ENCODE data around the gene CCNG2. TPM values are rescaled to one million over a fixed set of nuclear protein-coding genes. Genes with fewer than 3 reads are reported as not detected.

CCNG2 gene
- total RNA-seq, 1 experiment from 2014 or later = 23.5 TPM

DNA sequence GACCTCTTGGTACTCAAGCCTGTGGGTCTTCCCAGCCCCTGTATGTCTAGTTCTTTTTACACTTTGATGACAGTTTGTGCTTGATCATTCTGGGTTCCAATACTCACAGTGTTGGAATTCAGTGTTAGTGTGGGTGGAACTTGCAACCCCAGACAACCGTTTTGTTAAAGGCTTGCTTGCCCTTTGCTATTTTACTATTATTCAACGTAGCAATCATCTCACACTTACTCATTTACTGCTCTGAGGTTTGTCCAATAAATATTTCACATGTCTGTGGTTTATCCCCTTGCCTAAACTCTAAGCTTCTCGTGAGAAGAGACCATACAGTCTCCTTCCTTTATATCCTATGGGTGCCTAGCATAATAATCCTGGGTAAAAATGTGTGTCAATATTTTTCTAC lies 15.3 kb downstream of the CCNG2 start:
- H3K27me3 Mint-ChIP-seq (ENCODE audit: insufficient read depth, unreplicated experiment) = no peaks in the 10 kb centered on the region
- peak overlapping the region; percentile 87 for H3K27ac Mint-ChIP-seq (ENCODE audit: low read depth, unreplicated experiment)
- peak; percentile 42 for DNase-seq (ENCODE audit: unreplicated experiment)
- TF ChIP-seq, protein P1, sequence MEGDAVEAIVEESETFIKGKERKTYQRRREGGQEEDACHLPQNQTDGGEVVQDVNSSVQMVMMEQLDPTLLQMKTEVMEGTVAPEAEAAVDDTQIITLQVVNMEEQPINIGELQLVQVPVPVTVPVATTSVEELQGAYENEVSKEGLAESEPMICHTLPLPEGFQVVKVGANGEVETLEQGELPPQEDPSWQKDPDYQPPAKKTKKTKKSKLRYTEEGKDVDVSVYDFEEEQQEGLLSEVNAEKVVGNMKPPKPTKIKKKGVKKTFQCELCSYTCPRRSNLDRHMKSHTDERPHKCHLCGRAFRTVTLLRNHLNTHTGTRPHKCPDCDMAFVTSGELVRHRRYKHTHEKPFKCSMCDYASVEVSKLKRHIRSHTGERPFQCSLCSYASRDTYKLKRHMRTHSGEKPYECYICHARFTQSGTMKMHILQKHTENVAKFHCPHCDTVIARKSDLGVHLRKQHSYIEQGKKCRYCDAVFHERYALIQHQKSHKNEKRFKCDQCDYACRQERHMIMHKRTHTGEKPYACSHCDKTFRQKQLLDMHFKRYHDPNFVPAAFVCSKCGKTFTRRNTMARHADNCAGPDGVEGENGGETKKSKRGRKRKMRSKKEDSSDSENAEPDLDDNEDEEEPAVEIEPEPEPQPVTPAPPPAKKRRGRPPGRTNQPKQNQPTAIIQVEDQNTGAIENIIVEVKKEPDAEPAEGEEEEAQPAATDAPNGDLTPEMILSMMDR (IDR thresholded peaks at IDR 0.05; ENCODE audit: unreplicated experiment) = no peak
- ChIA-PET CTCF (interaction anchor here (1.0 to 1.1 kb wide), 2 partner anchors 76 to 186 kb away, joined by 3 to 4 read pairs; no protein-coding TSS in a partner anchor), POLR2A (no interaction called here)
- no peak overlapping the region for H3K4me3 Mint-ChIP-seq (ENCODE audit: unreplicated experiment)
- BruUV-seq (replicated peaks) = no TSS peak
- no peaks in the 10 kb centered on the region for H3K9me3 Mint-ChIP-seq (ENCODE audit: unreplicated experiment)
- peaks cover 36% of the 10 kb centered on the region for H3K36me3 Mint-ChIP-seq (ENCODE audit: insufficient read depth, unreplicated experiment)
- intact Hi-C loops (cut with micrococcal nuclease) = no loop called here
- H3K4me1 Mint-ChIP-seq (ENCODE audit: insufficient read depth, unreplicated experiment) = peaks cover 20% of the 10 kb centered on the region

DNA sequence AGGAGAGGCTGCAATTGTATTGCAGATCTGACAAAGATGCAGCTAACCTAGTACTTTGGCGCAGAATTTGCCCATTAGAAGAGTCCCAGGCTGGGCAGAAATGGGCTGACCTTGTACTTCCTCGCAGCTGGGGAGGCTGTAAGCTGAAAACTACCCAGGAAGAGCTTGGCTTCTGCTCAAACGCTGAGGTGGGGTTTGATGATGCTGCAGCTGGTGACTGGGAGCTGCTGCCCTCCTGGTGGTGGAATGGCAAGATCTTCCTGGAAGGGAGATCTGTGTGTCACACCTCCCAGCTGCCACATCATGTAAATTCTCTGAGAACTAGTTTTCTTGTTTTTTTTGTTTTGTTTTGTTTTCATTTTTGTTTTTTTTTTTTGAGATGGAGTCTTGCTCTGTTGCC lies 17.4 kb downstream of the CCNG2 start:
- TF ChIP-seq, protein P1 (IDR thresholded peaks at IDR 0.05; ENCODE audit: unreplicated experiment) = peak; percentile 7
- peaks cover 17% of the 10 kb centered on the region for H3K36me3 Mint-ChIP-seq (ENCODE audit: insufficient read depth, unreplicated experiment)
- H3K9me3 Mint-ChIP-seq (ENCODE audit: unreplicated experiment) = no peaks in the 10 kb centered on the region
- no peak for DNase-seq (ENCODE audit: unreplicated experiment)
- no peaks in the 10 kb centered on the region for H3K27me3 Mint-ChIP-seq (ENCODE audit: insufficient read depth, unreplicated experiment)
- H3K27ac Mint-ChIP-seq (ENCODE audit: low read depth, unreplicated experiment) = no peak overlapping the region
- BruUV-seq (replicated peaks) = no TSS peak
- H3K4me1 Mint-ChIP-seq (ENCODE audit: insufficient read depth, unreplicated experiment) = peaks cover 20% of the 10 kb centered on the region
- ChIA-PET CTCF (interaction anchor here (0.9 to 1.4 kb wide), 3 partner anchors 9 to 81 kb away, joined by 3 to 4 read pairs (median 3); no protein-coding TSS in a partner anchor), POLR2A (interaction anchor here (0.8 to 0.9 kb wide), 4 partner anchors 13 to 79 kb away, joined by 3 to 4 read pairs (median 4); no protein-coding TSS in a partner anchor)
- H3K4me3 Mint-ChIP-seq (ENCODE audit: unreplicated experiment) = no peak overlapping the region
- intact Hi-C loops (cut with micrococcal nuclease) = no loop called here

DNA sequence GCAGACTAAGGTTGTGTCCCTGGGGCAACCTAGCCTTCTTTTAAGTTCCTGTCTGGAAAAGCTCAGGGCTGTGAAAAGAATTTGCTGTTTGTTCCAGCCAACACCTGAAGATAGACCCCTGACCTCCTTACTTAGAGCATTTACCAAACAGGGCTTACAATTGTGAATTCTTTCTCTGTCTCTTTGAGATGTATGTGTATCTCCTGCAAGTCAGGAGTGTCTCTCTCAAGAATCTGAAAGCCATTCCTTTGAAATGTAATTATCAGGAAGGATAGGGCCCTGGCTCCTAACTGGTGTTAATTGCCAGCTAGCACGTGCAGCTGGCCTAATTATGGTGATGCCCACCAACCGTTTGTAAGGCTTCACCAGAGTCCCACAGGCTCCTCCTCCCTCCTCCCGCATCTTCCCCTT lies 18.2 kb downstream of the CCNG2 start:
- intact Hi-C loops (cut with micrococcal nuclease) = no loop called here
- Mint-ChIP-seq H3K36me3 (ENCODE audit: insufficient read depth, unreplicated experiment) (peaks cover 10% of the 10 kb centered on the region), H3K27me3 (ENCODE audit: insufficient read depth, unreplicated experiment) (no peaks in the 10 kb centered on the region), H3K27ac (ENCODE audit: low read depth, unreplicated experiment) (no peak overlapping the region), H3K4me1 (ENCODE audit: insufficient read depth, unreplicated experiment) (peaks cover 20% of the 10 kb centered on the region), H3K4me3 (ENCODE audit: unreplicated experiment) (no peak overlapping the region), H3K9me3 (ENCODE audit: unreplicated experiment) (no peaks in the 10 kb centered on the region)
- TF ChIP-seq, protein P1 (IDR thresholded peaks at IDR 0.05; ENCODE audit: unreplicated experiment) = no peak
- DNase-seq (ENCODE audit: unreplicated experiment) = no peak
- POLR2A ChIA-PET = no interaction called here
- CTCF ChIA-PET = interaction anchor here (0.6 to 1.4 kb wide), 3 partner anchors 10 to 108 kb away, joined by 3 to 4 read pairs (median 3); no protein-coding TSS in a partner anchor
- BruUV-seq (replicated peaks) = no TSS peak

DNA sequence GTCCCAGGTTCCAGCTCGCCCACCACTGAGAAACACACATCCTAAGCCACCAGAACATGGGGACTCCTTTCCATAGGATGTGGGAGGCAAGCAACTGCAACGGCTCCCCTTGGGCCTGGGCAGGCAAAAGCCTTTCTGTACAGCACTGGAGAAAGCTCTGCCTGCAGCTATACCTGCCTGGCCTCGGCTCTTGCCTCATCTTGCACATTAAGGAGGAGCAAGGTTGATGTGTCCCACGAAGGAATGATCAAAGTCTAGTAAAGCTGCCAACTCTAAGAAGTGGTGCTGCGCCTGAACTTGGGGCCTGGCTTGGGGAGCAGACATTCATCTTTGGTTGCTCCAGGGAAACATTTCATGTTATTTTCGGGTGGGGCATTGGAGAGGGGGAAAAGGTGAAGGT lies 19.6 kb downstream of the CCNG2 start:
- H3K27me3 Mint-ChIP-seq (ENCODE audit: insufficient read depth, unreplicated experiment) = no peaks in the 10 kb centered on the region
- no peaks in the 10 kb centered on the region for H3K36me3 Mint-ChIP-seq (ENCODE audit: insufficient read depth, unreplicated experiment)
- no peaks in the 10 kb centered on the region for H3K9me3 Mint-ChIP-seq (ENCODE audit: unreplicated experiment)
- DNase-seq (ENCODE audit: unreplicated experiment) = no peak
- H3K4me3 Mint-ChIP-seq (ENCODE audit: unreplicated experiment) = no peak overlapping the region
- POLR2A ChIA-PET = interaction anchor here (1.0 to 3.9 kb wide), 3 partner anchors 13 to 18 kb away, joined by 3 to 16 read pairs (median 3); no protein-coding TSS in a partner anchor
- BruUV-seq (replicated peaks) = no TSS peak
- intact Hi-C loops (cut with micrococcal nuclease) = no loop called here
- TF ChIP-seq, protein P1 (IDR thresholded peaks at IDR 0.05; ENCODE audit: unreplicated experiment) = no peak
- H3K4me1 Mint-ChIP-seq (ENCODE audit: insufficient read depth, unreplicated experiment) = peaks cover 12% of the 10 kb centered on the region
- CTCF ChIA-PET = interaction anchor here (0.6 to 1.1 kb wide), 4 partner anchors 13 to 104 kb away, joined by 3 to 5 read pairs (median 4); no protein-coding TSS in a partner anchor
- no peak overlapping the region for H3K27ac Mint-ChIP-seq (ENCODE audit: low read depth, unreplicated experiment)

Measured in MCF 10A (cell line).